ENCODE results near the gene AP1S3. TPM values are rescaled to one million over a fixed set of nuclear protein-coding genes. Genes with fewer than 3 reads are reported as not detected.
A peak's percentile ranks its signal among the peaks of the same experiment; 100 is the strongest.
"Not testable (repeated sequence)": the region's sequence is repeated elsewhere in the genome, so short reads cannot be mapped to it uniquely, and the experiment has no call there.

The AP1S3 gene
- polyA plus RNA-seq, 4 donors, result 10.5 to 16.5 (median 12.7) TPM

DNA sequence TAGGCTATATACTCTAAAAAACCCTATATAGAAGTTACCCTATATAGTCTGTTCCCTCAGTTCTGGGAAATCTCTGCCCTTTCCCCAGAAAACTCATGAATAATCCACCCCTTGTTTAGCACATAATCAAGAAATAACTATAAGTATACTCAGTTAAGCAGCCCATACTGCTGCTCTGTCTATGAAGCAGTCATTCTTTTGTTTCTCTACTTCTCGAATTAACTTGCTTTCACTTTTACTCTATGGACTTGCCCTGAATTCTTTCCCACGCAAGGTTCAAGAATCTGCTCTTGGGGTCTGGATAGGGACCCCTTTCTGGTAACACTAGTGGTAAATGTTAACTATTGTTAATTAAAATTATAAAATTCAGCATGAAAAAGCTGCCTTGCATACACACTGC lies 17.4 kb upstream of the AP1S3 start:
- no peak for DNase-seq (ENCODE audit: low read depth in 4 of 4, low spot score in 3 of 4)

DNA sequence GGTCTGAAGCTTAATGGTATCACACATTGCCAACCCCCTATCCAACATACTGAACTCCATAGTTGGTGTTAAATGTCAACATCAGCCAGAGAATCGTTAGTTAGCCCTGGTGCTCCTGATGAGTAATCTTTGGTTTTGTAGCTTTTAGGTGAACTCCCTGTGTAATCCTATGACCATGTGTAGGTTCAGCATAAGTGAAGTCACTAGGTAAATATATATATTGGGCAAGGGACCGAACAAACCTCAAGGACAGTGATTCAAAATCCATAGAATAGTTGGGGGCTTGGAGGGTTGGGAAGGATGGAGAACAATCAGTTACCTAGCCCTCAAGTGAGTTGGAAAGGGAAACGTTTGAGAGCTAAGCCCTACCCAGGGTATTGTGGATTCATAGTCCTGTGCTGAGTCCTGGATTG lies 16.0 kb upstream of the AP1S3 start:
- DNase-seq (ENCODE audit: low read depth in 4 of 4, low spot score in 3 of 4), result no peak

DNA sequence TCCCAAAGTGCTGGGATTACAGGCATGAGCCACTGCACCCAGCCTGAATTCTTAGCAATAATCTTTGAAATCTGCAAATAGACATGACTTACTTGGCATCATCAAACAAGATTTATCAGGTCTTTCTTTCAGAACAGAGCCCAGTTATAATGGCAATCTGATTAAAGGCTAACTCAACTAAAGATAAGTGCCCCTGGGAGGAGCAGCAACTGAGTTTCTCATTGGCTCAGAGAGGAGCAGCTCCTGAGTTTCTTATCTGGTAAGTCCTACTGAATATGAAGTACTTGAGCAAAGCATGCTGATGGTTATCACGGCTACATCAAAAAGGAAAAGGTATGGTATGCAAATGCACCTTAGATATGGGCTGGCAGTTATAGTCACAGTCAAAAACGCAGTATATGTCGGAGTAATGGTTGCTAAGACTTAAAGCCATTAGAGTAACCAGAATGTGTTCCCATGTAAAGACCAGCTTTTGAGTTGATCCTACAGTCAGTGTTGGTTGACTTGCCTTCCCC lies 15.0 kb upstream of the AP1S3 start:
- no peak for DNase-seq (ENCODE audit: low read depth in 4 of 4, low spot score in 3 of 4)

DNA sequence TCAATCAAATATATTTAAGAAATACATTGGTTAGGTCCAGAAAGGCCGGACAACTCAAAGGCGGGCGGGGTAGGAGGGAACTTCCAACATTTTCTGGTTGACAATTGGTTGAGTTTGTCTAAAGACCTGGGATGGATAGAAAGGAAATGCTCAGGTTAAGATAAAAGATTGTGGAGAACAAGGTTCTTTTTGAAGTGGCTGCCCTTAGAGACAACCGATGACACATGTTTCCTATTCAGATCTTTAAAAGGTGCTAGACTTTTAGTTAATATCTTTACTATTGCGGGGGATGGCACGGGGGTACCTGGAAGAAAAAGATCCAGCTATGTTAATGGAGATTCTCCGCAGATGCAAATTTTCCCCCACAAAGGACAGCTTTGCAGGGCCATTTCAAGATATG lies 10.0 kb upstream of the AP1S3 start:
- DNase-seq (ENCODE audit: low read depth in 4 of 4, low spot score in 3 of 4), result no peak

- no peak for DNase-seq (ENCODE audit: low read depth in 4 of 4, low spot score in 3 of 4)
Observed at GRCh38 chr2:223846515-223846914, 9.1 kb upstream of the AP1S3 start.

GRCh38 chr2:223841436-223842190 lies 4.2 kb upstream of the AP1S3 start:
- DNase-seq (ENCODE audit: low read depth in 4 of 4, low spot score in 3 of 4), result no peak

GRCh38 chr2:223835701-223836532 lies 1.5 kb downstream of the AP1S3 start:
- DNase-seq (ENCODE audit: low read depth in 4 of 4, low spot score in 3 of 4), result no peak

- no peak for DNase-seq (ENCODE audit: low read depth in 4 of 4, low spot score in 3 of 4)
Observed at GRCh38 chr2:223834431-223834830, 3.0 kb downstream of the AP1S3 start.

DNA sequence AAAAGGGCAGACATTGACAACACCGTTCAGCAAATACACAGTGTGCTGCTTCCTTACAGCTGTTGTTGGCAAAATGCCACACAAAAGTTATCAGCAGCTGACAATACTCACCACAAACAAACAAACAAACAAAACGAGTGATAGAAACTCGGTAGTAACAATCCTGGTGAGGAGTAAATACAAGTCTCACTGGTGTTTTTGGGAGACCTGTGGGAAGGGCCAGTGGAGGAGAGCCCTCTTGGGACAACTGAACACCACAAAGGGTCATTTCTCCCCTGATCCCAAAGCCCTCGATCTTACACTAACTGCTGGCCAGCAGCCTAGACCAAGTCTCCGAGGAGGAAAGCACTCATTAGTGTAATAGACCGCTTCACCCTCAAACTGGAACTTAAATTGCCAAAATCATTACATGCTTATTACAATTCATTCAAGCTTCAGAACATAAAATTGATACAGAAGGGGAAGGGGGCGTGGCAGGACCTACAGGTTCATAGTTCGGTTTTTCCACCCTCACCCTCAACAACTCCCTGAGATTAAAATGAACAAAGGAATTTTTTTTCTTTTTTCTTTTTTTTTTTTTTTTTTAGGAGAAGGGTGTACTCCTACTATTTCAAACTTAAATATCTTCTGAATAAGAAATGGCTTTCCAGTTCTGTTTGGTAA lies 5.0 kb downstream of the AP1S3 start:
- DNase-seq (ENCODE audit: low read depth in 4 of 4, low spot score in 3 of 4), result no peak

- DNase-seq (ENCODE audit: low read depth in 4 of 4, low spot score in 3 of 4), result no peak
Observed at GRCh38 chr2:223829128-223829527, 8.3 kb downstream of the AP1S3 start.

DNA sequence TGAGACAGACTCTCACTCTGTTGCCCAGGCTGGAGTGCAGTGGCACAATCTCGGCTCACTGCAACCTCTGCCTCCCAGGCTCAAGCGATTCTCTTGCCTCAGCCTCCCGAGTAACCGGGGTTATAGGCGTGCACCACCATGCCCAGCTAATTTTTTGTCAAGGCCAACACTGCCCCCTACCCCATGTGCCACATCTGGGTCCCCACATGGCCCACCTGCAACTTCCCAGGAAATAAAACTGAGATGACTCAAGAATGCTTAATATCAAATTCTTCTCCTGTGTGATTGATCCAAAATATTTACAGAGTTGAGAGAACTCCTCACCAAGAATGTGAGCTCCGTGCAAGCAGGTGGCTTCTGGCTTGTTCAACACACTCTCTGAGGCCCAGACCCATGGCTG lies 9.1 kb downstream of the AP1S3 start:
- DNase-seq (ENCODE audit: low read depth in 4 of 4, low spot score in 3 of 4), result no peak

- DNase-seq (ENCODE audit: low read depth in 4 of 4, low spot score in 3 of 4), result no peak
Observed at GRCh38 chr2:223826995-223827394, 10.4 kb downstream of the AP1S3 start.

GRCh38 chr2:223824301-223824700 lies 13.1 kb downstream of the AP1S3 start:
- DNase-seq (ENCODE audit: low read depth in 4 of 4, low spot score in 3 of 4), result no peak

DNA sequence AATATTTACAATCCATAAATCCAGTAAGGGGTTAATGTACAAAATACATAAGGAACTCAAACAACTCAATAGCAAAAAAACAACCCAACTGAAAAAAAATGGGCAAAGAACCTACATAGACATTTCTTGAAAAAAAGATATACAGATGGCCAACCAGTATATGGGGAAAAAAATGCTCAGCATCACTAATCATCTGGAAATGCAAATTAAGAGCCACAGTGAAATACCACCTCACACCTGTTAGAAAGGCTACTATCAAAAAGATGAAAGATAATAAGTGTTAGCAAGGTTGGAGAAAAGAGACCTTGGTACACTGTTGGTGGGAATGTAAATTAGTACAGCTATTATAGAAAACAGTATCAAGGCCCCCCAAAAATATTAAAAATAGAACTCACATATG lies 14.6 kb downstream of the AP1S3 start:
- DNase-seq (ENCODE audit: low read depth in 4 of 4, low spot score in 3 of 4), result no peak

DNA sequence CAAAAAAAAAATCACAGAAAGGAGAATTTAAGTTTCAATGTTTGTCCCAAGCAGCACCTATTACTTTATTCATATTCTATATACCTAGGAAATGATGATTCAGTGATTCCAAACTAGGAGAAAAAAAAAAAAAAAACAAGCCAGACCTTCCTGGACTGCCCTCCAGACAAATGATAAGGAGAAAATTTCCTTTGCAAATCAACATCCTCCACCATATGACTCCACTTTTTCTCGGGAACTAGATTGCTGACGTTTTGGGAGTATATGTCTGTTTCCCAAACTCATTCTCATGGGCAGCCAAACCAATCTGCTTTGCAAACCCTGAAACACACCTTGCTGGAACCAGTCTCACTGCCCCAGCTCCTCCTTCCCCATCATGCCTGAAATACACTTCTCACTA lies 16.8 kb downstream of the AP1S3 start:
- DNase-seq (ENCODE audit: low read depth in 4 of 4, low spot score in 3 of 4), result no peak

DNA sequence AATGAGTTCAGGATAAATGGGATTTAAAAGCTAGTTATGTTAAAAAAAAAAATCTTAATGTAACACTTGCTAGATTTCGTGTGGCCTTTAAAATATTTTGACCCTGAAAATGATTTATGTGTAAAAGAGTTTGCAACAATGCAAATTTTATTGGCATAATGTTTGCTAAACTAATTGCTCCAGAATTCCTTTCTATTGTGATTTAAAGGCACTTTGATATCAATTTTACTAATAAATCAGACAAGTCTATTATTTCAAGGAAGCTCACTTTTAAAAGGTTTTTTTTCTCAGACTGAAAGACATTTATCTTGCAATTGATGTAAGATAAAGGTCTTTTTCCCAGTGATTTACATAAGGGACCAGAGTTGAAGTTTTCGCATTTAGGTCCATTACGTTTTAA lies 17.5 kb downstream of the AP1S3 start:
- no peak for DNase-seq (ENCODE audit: low read depth in 4 of 4, low spot score in 3 of 4)

GRCh38 chr2:223815884-223816570 lies 21.4 kb downstream of the AP1S3 start:
- DNase-seq (ENCODE audit: low read depth in 4 of 4, low spot score in 3 of 4), result no peak

DNA sequence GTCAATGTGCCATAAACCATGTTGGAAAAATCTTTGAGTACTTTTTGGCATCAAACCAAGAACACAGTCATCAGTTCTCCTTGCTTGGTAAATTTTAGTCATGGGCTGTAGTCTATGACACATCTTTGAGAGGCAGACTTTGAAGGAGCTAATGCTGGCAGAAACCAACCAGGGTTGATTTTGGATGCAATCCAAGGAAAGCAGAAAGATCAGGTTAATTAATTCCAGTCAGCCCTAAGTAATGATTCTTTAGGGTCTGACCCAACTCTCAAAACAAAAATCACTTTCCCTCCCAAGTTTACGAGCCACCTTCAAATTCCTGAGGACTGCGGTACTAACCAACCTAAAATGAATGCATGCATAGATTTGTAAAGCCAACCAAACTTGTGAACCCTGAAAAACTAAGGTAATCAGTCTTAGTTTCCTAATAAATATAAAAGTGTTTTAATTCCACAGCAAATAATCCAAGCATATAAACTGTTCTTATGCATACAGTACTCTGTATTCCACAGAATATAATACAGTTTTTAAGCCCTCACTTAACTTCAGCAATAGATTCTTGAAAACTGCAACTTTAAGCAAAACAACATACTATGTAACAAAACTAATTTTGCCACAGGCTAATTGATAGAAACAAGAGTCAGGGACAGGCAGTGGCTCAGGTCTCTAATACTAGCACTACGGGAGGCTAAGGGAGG lies 22.0 kb downstream of the AP1S3 start:
- peak; percentile 61 to 80 (median 78) for DNase-seq (ENCODE audit: low read depth in 4 of 4, low spot score in 3 of 4)

- not testable (repeated sequence) for DNase-seq (ENCODE audit: low read depth in 4 of 4, low spot score in 3 of 4)
Observed at GRCh38 chr2:223814764-223815163, 22.6 kb downstream of the AP1S3 start.

DNA sequence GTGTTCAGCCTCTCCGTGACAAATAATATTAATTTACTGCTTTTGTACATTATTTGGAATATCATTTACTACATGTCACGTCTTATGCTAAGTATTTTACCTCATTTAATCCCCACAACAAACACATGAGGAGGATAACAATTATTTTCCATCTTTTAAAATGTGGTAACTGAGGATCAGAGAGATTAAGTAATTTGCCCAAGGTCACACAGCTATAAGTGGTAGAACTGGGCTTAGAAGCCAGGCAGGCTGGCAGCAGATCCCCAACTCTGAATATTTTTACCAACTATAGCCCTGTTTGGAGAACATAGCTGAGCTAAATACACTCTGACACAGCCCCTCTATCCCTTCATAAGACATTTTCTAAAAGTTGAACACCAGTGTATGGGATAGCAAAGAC lies 24.1 kb downstream of the AP1S3 start:
- no peak for DNase-seq (ENCODE audit: low read depth in 4 of 4, low spot score in 3 of 4)
